ENCODE measurements around the gene TOM1L2.
"Not testable (repeated sequence)": the region's sequence is repeated elsewhere in the genome, so short reads cannot be mapped to it uniquely, and the experiment has no call there.

TOM1L2 gene

DNA sequence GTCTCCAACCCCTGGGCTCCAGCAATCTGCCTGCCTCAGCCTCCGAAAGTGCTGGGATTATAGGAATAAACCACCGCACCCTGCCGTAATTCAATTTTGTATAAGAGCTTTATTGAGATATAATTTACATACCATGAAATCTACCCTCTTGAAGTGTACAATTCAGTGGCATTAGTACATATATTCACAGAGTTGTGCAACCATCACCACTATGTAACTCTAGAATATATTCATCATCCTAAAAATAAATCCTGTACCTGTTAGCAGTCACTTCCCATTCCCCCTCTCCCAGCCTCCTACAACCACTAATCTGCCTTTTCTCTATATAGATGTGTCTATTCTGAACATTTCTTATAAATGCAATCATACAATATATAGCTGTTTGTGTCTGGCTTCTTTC lies 26.1 kb downstream of the TOM1L2 start:
- Histone ChIP-seq H3K4me3 (ENCODE audit: low read length) (no peak overlapping the region), H3K27me3 (ENCODE audit: control insufficient read depth, insufficient read depth, low read length) (no peaks in the 10 kb centered on the region), H3K4me1 (ENCODE audit: control insufficient read depth, insufficient read depth, low read length) (peaks cover 3% of the 10 kb centered on the region; the same call in 1 of the 2 replicates), H3K36me3 (ENCODE audit: control insufficient read depth, insufficient read depth, low read length) (no peaks in the 10 kb centered on the region), H3K27ac (ENCODE audit: low read length) (no peak overlapping the region), H3K9me3 (ENCODE audit: control insufficient read depth, insufficient read depth, low read length) (no peaks in the 10 kb centered on the region)
- DNase-seq (ENCODE audit: low read depth, low spot score), result no peak
- no CpG with 5 or more reads among the region's 3 CpGs for WGBS (ENCODE audit: insufficient coverage, insufficient read length)

- H3K27me3 ChIP-seq (ENCODE audit: control insufficient read depth, insufficient read depth, low read length), result no peaks in the 10 kb centered on the region
- H3K36me3 ChIP-seq (ENCODE audit: control insufficient read depth, insufficient read depth, low read length), result no peaks in the 10 kb centered on the region
- no peaks in the 10 kb centered on the region for H3K9me3 ChIP-seq (ENCODE audit: control insufficient read depth, insufficient read depth, low read length)
- no peak for DNase-seq (ENCODE audit: low read depth, low spot score)
- H3K4me1 ChIP-seq (ENCODE audit: control insufficient read depth, insufficient read depth, low read length), result peaks cover 5% of the 10 kb centered on the region; the same call in 1 of the 2 replicates
- H3K27ac ChIP-seq (ENCODE audit: low read length), result no peak overlapping the region
- no CpG with 5 or more reads among the region's 11 CpGs for WGBS (ENCODE audit: insufficient coverage, insufficient read length)
- H3K4me3 ChIP-seq (ENCODE audit: low read length), result no peak overlapping the region
Observed at GRCh38 chr17:17944743-17945142, 27.5 kb downstream of the TOM1L2 start.

- H3K4me1 ChIP-seq (ENCODE audit: control insufficient read depth, insufficient read depth, low read length), result peaks cover 5% of the 10 kb centered on the region; the same call in 1 of the 2 replicates
- no peaks in the 10 kb centered on the region for H3K9me3 ChIP-seq (ENCODE audit: control insufficient read depth, insufficient read depth, low read length)
Observed at GRCh38 chr17:17944242-17944641, 28.0 kb downstream of the TOM1L2 start.

GRCh38 chr17:17943281-17943984 lies 28.8 kb downstream of the TOM1L2 start:
- Histone ChIP-seq H3K9me3 (ENCODE audit: control insufficient read depth, insufficient read depth, low read length) (no peaks in the 10 kb centered on the region), H3K27ac (ENCODE audit: low read length) (no peak overlapping the region), H3K4me3 (ENCODE audit: low read length) (no peak overlapping the region), H3K36me3 (ENCODE audit: control insufficient read depth, insufficient read depth, low read length) (no peaks in the 10 kb centered on the region), H3K4me1 (ENCODE audit: control insufficient read depth, insufficient read depth, low read length) (peaks cover 5% of the 10 kb centered on the region; the same call in 1 of the 2 replicates), H3K27me3 (ENCODE audit: control insufficient read depth, insufficient read depth, low read length) (no peaks in the 10 kb centered on the region)
- DNase-seq (ENCODE audit: low read depth, low spot score), result no peak
- WGBS (ENCODE audit: insufficient coverage, insufficient read length), result no CpG with 5 or more reads among the region's 3 CpGs

More at GRCh38 chr17:17944242-17944641, 28.0 kb downstream of the TOM1L2 start:
- WGBS (ENCODE audit: insufficient coverage, insufficient read length), result no CpG with 5 or more reads among the region's 7 CpGs
- Histone ChIP-seq H3K36me3 (ENCODE audit: control insufficient read depth, insufficient read depth, low read length) (no peaks in the 10 kb centered on the region), H3K4me3 (ENCODE audit: low read length) (no peak overlapping the region), H3K27ac (ENCODE audit: low read length) (no peak overlapping the region), H3K27me3 (ENCODE audit: control insufficient read depth, insufficient read depth, low read length) (no peaks in the 10 kb centered on the region)
- DNase-seq (ENCODE audit: low read depth, low spot score), result no peak

- H3K36me3 ChIP-seq (ENCODE audit: control insufficient read depth, insufficient read depth, low read length), result no peaks in the 10 kb centered on the region
- no peak overlapping the region for H3K27ac ChIP-seq (ENCODE audit: low read length)
- peaks cover 5% of the 10 kb centered on the region; the same call in 1 of the 2 replicates for H3K4me1 ChIP-seq (ENCODE audit: control insufficient read depth, insufficient read depth, low read length)
- no peaks in the 10 kb centered on the region for H3K9me3 ChIP-seq (ENCODE audit: control insufficient read depth, insufficient read depth, low read length)
- H3K4me3 ChIP-seq (ENCODE audit: low read length), result no peak overlapping the region
- no peaks in the 10 kb centered on the region for H3K27me3 ChIP-seq (ENCODE audit: control insufficient read depth, insufficient read depth, low read length)
- no peak for DNase-seq (ENCODE audit: low read depth, low spot score)
Observed at GRCh38 chr17:17942846-17943245, 29.4 kb downstream of the TOM1L2 start.

DNA sequence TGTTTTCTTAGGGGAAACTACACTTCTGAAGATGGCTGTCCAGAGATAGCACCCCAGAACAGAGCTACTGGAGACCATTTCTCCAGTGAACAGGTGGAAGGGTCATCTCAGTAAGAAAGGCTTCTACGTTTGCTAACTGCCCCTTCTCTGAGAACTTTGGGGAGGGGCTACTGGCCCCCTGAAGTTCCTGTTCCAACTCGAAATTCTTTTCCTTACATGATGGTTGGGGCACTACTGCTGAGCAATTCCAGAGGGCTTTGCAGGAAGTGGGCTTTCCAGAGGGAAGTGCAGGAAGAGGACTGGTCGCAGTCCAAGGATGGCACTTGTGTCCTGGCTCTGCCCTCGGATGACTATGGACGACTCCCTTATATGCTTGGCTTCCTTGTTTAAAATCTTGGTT lies 31.2 kb downstream of the TOM1L2 start:
- DNase-seq (ENCODE audit: low read depth, low spot score), result no peak
- Histone ChIP-seq H3K36me3 (ENCODE audit: control insufficient read depth, insufficient read depth, low read length) (no peaks in the 10 kb centered on the region), H3K4me3 (ENCODE audit: low read length) (no peak overlapping the region), H3K27ac (ENCODE audit: low read length) (no peak overlapping the region), H3K27me3 (ENCODE audit: control insufficient read depth, insufficient read depth, low read length) (no peaks in the 10 kb centered on the region), H3K4me1 (ENCODE audit: control insufficient read depth, insufficient read depth, low read length) (peaks cover 5% of the 10 kb centered on the region; the same call in 1 of the 2 replicates), H3K9me3 (ENCODE audit: control insufficient read depth, insufficient read depth, low read length) (no peaks in the 10 kb centered on the region)
- WGBS (ENCODE audit: insufficient coverage, insufficient read length), result no CpG with 5 or more reads among the region's 5 CpGs

DNA sequence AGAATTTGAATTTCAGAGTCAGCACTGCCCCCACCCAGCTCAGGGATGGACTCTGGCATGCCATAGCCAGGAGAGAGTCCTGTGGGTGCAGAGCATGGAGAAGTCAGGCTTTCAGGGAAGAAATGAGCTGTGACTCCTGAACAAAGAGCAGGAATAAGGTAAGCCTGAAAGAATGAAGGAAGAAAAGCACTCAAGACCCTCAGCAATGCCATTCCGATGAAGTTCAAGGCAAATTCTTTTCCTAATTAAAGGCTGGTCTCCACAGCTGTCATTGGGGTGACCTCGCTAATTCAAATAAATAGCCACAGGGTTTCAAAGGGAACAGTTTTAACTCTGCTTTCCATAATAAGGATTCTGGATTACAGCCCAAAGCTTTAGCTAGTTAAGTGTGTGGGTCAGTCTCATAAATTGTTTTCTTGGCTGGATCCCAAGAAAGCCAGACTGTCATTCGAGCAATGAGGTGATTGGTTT lies 31.7 kb downstream of the TOM1L2 start:
- Histone ChIP-seq H3K4me1 (ENCODE audit: control insufficient read depth, insufficient read depth, low read length) (peaks cover 5% of the 10 kb centered on the region; the same call in 1 of the 2 replicates), H3K9me3 (ENCODE audit: control insufficient read depth, insufficient read depth, low read length) (no peaks in the 10 kb centered on the region), H3K27ac (ENCODE audit: low read length) (no peak overlapping the region), H3K4me3 (ENCODE audit: low read length) (no peak overlapping the region), H3K27me3 (ENCODE audit: control insufficient read depth, insufficient read depth, low read length) (no peaks in the 10 kb centered on the region), H3K36me3 (ENCODE audit: control insufficient read depth, insufficient read depth, low read length) (no peaks in the 10 kb centered on the region)
- whole genome bisulfite sequencing (ENCODE audit: insufficient coverage, insufficient read length), result no CpG with 5 or more reads among the region's 3 CpGs
- DNase-seq (ENCODE audit: low read depth, low spot score), result no peak

- WGBS (ENCODE audit: insufficient coverage, insufficient read length), result no CpG with 5 or more reads among the region's 7 CpGs
- H3K27me3 ChIP-seq (ENCODE audit: control insufficient read depth, insufficient read depth, low read length); H3K4me3 ChIP-seq (ENCODE audit: low read length); H3K27ac ChIP-seq (ENCODE audit: low read length); H3K36me3 ChIP-seq (ENCODE audit: control insufficient read depth, insufficient read depth, low read length); H3K4me1 ChIP-seq (ENCODE audit: control insufficient read depth, insufficient read depth, low read length); DNase-seq (ENCODE audit: low read depth, low spot score); H3K9me3 ChIP-seq (ENCODE audit: control insufficient read depth, insufficient read depth, low read length): not testable (repeated sequence)
Observed at GRCh38 chr17:17939941-17940340, 32.3 kb downstream of the TOM1L2 start.

- Histone ChIP-seq H3K4me3 (ENCODE audit: low read length) (no peak overlapping the region), H3K36me3 (ENCODE audit: control insufficient read depth, insufficient read depth, low read length) (no peaks in the 10 kb centered on the region), H3K4me1 (ENCODE audit: control insufficient read depth, insufficient read depth, low read length) (peaks cover 3% of the 10 kb centered on the region; the same call in 1 of the 2 replicates), H3K27ac (ENCODE audit: low read length) (no peak overlapping the region), H3K9me3 (ENCODE audit: control insufficient read depth, insufficient read depth, low read length) (no peaks in the 10 kb centered on the region), H3K27me3 (ENCODE audit: control insufficient read depth, insufficient read depth, low read length) (no peaks in the 10 kb centered on the region)
- no peak for DNase-seq (ENCODE audit: low read depth, low spot score)
- no CpG with 5 or more reads among the region's 8 CpGs for WGBS (ENCODE audit: insufficient coverage, insufficient read length)
Observed at GRCh38 chr17:17938388-17939107, 33.7 kb downstream of the TOM1L2 start.

DNA sequence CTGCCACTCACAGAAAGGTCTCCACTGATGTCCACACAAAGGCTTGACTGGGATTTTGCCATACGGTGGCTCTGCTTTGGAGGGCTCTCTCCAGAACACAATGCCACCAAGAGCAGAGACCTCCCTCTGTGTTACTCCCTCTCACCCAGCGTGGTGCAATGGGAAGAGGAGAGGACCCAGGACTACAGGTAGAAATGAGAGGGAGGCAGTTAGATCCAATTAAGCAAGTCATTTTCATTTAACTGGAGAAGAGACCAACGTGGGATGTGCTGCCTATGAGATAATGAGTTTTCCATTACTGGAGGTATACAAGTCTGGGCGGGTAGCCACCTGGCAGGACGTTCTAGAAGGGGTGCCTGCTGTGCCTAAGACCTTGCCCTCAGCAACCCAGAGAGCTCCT lies 34.2 kb downstream of the TOM1L2 start:
- no peak for DNase-seq (ENCODE audit: low read depth, low spot score)
- no CpG with 5 or more reads among the region's 5 CpGs for WGBS (ENCODE audit: insufficient coverage, insufficient read length)
- Histone ChIP-seq H3K36me3 (ENCODE audit: control insufficient read depth, insufficient read depth, low read length) (no peaks in the 10 kb centered on the region), H3K27ac (ENCODE audit: low read length) (no peak overlapping the region), H3K4me3 (ENCODE audit: low read length) (no peak overlapping the region), H3K4me1 (ENCODE audit: control insufficient read depth, insufficient read depth, low read length) (peaks cover 3% of the 10 kb centered on the region; the same call in 1 of the 2 replicates), H3K27me3 (ENCODE audit: control insufficient read depth, insufficient read depth, low read length) (no peaks in the 10 kb centered on the region), H3K9me3 (ENCODE audit: control insufficient read depth, insufficient read depth, low read length) (no peaks in the 10 kb centered on the region)
